GM13976 (cell line): ENCODE results near the gene PEMT.

ENCODE experiments used
- DNase-seq: peaks from one replicate; pipeline ENCODE4 v3.0.0; 2012; ENCODE audit warnings: low spot score
- in situ Hi-C: fragments of 300-500 bp; cut with MboI; formaldehyde crosslinking; loops from one replicate; pipeline ENCODE4 v1.12.0; 2022; ENCODE audit warnings: low sequenced_read_pairs, mixed read lengths, inconsistent platforms; ENCODE audit not compliant: unreplicated experiment
- TF ChIP-seq, protein P1 (sequence below): IDR thresholded peaks from 2 replicates; pipeline ENCODE4 v1.5.1; 2012; ENCODE audit warnings: borderline replicate concordance, mild to moderate bottlenecking; ENCODE audit not compliant: insufficient read depth; ENCODE audit errors: extremely low read depth, missing control alignments, control extremely low read depth

PEMT gene

DNA sequence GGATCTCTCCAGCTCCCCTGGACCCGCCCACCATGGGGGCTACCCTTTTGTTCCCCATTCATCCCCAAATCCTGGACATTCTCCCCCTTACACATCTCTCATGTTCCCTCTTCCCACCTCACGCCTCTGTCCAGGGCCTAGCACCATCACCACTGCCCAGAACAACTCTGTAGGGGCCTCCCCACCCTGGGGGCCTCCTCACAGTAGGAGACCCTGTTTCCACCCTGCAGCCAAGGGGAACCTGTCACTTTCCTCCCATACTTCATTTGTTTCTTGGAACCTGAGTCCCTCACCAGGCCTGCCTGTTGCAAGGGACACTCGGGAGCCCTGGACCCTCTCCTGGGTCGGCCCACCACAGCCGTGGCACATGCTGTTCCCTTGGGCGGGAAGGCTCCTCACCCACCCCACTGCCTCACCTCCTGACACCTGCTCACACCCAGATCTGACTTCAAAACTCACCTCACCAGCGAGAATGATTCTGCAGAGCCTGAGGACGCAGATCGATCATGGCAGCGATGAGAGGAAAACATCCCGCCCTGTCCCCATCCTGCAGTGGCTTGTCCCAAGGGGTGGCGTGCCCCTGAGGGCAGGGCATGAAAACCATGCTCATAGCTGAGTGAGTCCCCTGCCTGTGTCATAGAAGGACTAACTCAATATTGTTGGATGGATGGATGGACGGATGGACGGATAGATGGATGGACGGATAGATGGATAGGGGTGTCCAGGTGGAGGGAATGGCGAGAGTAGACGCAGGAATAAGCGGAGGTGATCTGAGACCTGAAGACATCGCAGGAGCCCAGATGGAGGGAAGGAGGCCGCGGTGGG is 88.6 kb downstream of the PEMT start:
- in situ Hi-C loops, result loop anchor here (10.0 kb wide), 1 partner anchor 142 kb away; no protein-coding TSS in a partner anchor
- DNase-seq, result no peak
- TF ChIP-seq, protein P1, sequence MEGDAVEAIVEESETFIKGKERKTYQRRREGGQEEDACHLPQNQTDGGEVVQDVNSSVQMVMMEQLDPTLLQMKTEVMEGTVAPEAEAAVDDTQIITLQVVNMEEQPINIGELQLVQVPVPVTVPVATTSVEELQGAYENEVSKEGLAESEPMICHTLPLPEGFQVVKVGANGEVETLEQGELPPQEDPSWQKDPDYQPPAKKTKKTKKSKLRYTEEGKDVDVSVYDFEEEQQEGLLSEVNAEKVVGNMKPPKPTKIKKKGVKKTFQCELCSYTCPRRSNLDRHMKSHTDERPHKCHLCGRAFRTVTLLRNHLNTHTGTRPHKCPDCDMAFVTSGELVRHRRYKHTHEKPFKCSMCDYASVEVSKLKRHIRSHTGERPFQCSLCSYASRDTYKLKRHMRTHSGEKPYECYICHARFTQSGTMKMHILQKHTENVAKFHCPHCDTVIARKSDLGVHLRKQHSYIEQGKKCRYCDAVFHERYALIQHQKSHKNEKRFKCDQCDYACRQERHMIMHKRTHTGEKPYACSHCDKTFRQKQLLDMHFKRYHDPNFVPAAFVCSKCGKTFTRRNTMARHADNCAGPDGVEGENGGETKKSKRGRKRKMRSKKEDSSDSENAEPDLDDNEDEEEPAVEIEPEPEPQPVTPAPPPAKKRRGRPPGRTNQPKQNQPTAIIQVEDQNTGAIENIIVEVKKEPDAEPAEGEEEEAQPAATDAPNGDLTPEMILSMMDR, result no peak

DNA sequence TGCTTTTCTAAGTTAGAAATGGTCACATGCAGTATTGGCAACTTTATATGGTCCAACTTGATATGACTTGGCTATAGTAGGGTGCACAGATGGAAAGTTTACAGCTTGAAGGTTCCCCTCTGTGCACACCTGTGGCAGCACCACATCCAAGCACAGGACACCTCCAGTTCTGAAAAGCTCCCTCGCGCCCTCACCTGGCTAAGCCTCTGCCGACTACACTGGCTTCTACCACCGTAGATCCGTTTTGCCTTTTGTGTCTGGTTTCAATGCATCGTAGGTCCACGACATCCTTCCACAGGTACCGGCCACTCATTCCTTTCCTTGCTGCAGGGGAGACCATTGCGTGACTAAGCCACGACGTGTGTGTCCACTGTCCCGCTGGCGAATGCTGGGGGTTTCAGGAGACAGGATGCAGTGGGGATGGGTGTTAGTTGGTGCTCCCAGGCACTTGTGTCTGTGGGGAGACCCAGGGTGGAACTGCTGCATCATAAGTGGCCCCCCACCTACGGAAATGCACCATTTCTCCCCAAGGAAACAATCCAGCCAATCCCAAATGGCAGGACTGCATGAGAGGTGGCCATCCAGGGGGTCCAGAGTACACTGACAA is 90.4 kb downstream of the PEMT start:
- no peak for DNase-seq
- TF ChIP-seq, protein P1, result no peak
- in situ Hi-C loops, result loop anchor here (10.0 kb wide), 1 partner anchor 144 kb away; no protein-coding TSS in a partner anchor

DNA sequence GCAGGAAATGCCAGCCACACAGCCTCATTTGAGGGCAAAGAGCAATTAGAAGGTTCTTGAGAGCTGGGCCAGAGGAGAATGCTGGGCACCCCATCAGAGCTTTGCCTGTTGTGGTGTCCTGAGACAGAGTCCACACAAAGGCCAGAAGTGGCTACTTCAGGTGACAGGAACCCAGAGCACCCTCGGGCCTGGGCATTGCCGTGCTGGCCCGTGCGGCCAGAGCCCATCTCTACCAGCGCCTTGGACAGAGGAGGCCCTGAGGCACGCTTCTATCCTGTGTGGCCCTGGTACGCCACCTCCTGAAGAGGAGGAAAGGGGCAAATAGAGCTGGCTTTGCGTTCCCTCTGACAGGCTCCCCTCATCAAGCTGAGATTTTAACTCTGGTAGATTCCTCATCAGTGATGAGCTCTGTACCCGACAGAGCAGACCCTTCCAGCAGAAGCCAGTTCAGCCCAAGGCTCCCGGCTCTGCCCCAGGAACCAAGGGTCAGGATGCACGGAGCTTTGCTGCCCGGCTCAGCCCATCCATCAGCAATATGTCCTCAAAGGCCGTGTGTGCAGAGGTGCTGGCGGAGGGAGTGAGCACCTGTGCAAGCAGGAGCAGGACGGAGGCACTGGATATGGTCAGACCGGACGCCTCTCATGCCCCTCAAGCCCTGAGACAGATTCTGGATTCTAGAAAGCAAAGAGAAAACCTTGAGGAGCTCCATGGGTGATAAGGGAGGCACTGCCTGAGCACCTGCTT is 91.9 kb downstream of the PEMT start:
- no peak for DNase-seq
- in situ Hi-C loops, result loop anchor here (10.0 kb wide), 1 partner anchor 145 kb away; no protein-coding TSS in a partner anchor
- TF ChIP-seq, protein P1, result no peak

DNA sequence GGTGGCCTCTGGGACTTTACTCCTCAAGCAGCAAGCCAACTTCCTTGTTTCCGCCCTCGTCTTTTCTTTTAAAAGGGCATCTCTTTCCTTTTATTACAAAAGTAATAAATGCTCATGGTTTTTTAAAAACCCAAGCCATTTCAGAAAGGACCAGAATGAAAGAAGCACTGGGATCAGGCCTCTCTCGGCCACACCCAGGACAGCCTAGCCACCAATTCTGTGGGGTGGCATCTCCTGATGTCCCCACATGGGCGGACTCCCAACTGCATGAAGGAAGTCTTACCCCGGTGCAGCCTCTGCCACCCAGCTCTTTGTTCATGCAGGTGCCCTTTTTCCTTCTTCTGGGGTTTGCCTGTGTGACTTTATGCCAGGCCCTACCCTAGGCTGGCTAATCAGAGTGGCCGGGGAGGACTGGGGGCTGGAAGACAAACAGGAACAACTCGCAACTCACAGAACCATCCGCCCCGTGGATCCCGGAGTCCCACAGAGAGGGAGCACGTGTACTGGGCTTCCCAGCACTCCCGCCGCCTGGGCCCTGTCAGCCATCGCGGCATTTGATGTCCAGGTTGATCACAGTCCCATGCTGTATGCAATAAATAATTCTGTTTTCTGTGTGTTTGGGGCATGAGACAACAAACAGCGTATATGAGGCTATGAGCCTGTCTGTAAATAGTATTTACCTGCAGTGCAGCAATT is 92.8 kb downstream of the PEMT start:
- TF ChIP-seq, protein P1, result no peak
- in situ Hi-C loops, result no loop called here
- DNase-seq, result no peak

DNA sequence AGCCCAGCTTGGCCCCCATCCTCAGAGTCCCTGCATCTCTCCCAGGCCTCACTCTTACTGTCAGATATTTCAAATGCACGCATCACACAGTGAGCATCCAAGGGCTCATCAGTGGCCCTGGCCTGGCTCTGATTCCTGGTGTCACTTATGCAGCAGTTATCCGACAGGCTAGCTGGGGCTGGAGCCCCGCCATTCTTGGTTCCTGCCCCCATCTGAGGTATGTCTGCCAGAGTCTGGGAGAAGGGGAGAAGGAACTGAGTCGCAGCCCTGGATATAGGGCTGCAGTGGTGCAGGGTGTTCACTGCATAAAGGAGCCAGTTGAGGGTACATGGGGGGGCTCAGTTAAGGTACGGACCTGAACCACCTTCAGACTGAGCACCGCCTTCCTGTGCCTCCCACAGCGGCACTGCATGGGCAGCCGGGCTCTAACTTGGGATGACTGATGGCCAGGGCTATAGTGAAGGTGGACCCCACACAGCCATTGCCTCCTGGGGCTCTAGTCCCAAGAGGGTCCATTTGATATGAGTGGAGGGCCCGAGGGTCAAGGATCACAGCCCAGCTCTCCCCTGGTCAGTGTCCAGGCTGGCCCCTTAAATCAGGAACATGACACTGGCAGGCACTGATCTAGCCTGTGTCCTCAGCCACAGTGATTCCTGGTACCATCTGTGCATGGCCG is 93.5 kb downstream of the PEMT start:
- in situ Hi-C loops, result no loop called here

More for the DNA sequence above, 93.5 kb downstream of the PEMT start:
- TF ChIP-seq, protein P1, result no peak
- DNase-seq, result no peak
